Spleen (tissue), 7 donors: ENCODE measurements around the gene HS2ST1.

Experiments used
- CTCF ChIP-seq, 11 experiments: fragments of 200-600 bp in 7 of 11; fragments of 450-650 bp in 4 of 11; sonication (generic) in 4 of 11; IDR thresholded peaks in 8 of 11; conservative IDR thresholded peaks in 3 of 11; 1 replicate in 7 of 11; 2 replicates in 4 of 11; pipeline versions ENCODE4 v1.4.0 to v1.8.0; 2016 to 2021; ENCODE audit warnings: antibody characterized with exemption in 11 of 11, inconsistent platforms in 4 of 11, mild to moderate bottlenecking in 1 of 11
- POLR2AphosphoS5 ChIP-seq, 3 donors: sonication (generic); formaldehyde crosslinking; IDR thresholded peaks; one replicate each; pipeline ENCODE4 v1.5.1; 2017; ENCODE audit warnings: antibody characterized with exemption in 3 of 3
- donor health status: DM: no; HTN: no; CAD: no; lungs with moderate emphysema.
- donor health status: DM: no; HTN: no; CAD: no.
- donor health status: DM: no; HTN: no; CAD: no.

GRCh38 chr1:87052961-87053360 lies 138.5 kb downstream of the HS2ST1 start:
- TF ChIP-seq CTCF (IDR thresholded peaks at IDR 0.05 in 8 of 11, conservative IDR thresholded peaks at IDR 0.05 in 3 of 11) (no peak), POLR2AphosphoS5 (IDR thresholded peaks at IDR 0.05) (no peak)
